SK-N-MC (cell line): ENCODE measurements around the gene STRIT1.

Experiments used
- EZH2 ChIP-seq: fragments of 200-600 bp; sonication (generic); IDR thresholded peaks from one replicate; pipeline ENCODE4 v1.6.1; 2017; ENCODE audit warnings: antibody characterized with exemption
- FOXP2 ChIP-seq: optimal IDR thresholded peaks from 2 replicates; pipeline ENCODE3; 2011; ENCODE audit warnings: mild to moderate bottlenecking, moderate library complexity; ENCODE audit not compliant: insufficient read depth; ENCODE audit errors: extremely low read length, control extremely low read depth
- POLR2AphosphoS5 ChIP-seq: IDR thresholded peaks from 2 replicates; pipeline ENCODE4 v1.6.1; 2012; ENCODE audit warnings: mild to moderate bottlenecking, low read depth, low read length, borderline replicate concordance

DNA sequence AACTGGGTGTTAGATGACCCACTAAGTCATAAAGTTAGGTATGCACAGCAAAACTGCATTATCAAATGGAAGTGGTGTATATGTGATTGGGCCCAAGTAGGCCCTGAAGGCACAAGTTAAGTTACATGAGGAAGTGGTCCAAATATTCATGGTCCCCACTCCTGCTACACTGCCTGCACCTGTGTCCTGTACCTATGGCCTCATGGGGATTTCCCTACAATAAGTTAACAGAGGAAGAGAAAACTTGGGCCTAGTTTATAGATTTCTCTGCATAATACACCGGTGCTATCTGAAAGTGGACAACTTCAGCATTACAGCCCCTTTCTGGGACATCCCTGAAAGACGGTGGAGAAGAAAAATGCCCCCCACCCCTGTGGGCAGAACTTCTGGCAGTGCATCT lies 41.5 kb downstream of the STRIT1 start:
- no peak for TF ChIP-seq EZH2
- no peak for TF ChIP-seq POLR2AphosphoS5
- no peak for TF ChIP-seq FOXP2
